CD4-positive, alpha-beta T cell (primary cell): ENCODE measurements around the gene KRI1. TPM values are rescaled to one million over a fixed set of nuclear protein-coding genes. Genes with fewer than 3 reads are reported as not detected.

Experiments used
- ATAC-seq: fragments of 200-7000 bp; cut with Tn5 transposase; one replicate; pipeline ENCODE4 v1.10.0; 2022; ENCODE audit warnings: mild to moderate bottlenecking; ENCODE audit not compliant: poor library complexity
- CTCF ChIA-PET: fragments of 350-600 bp; sonication (Branson Sonifier 250); formaldehyde crosslinking; loops from one replicate; lab custom pipeline; 2021; ENCODE audit warnings: antibody characterized with exemption, inconsistent platforms; lab: Charles Lee
- POLR2A ChIA-PET: fragments of 350-600 bp; sonication (Branson Sonifier 250); formaldehyde crosslinking; loops from one replicate; lab custom pipeline; 2021; ENCODE audit warnings: antibody characterized with exemption, inconsistent platforms; lab: Charles Lee
- DNase-seq, 14 experiments: peaks; one replicate each; pipeline ENCODE4 v3.0.0-alpha.2; 2013 to 2020; ENCODE audit warnings: mixed read lengths in 2 of 14
- H3K27ac ChIP-seq, 2 donors: one replicate each; pipeline versions ENCODE4 v1.5.1 to v1.7.0; 2013; ENCODE audit warnings: low read length in 2 of 2, low read depth in 1 of 2, mild to moderate bottlenecking in 1 of 2
- H3K27me3 ChIP-seq, 2 experiments: 1 replicate in 1 of 2; 2 replicates in 1 of 2; pipeline versions ENCODE4 v1.6.1 to v1.7.0; 2013; ENCODE audit warnings: low read length in 2 of 2, control low read depth in 1 of 2, mild to moderate bottlenecking in 1 of 2, moderate library complexity in 1 of 2; ENCODE audit not compliant: insufficient read depth in 2 of 2, control insufficient read depth in 1 of 2
- H3K36me3 ChIP-seq: one replicate; pipeline ENCODE4 v1.6.1; 2013; ENCODE audit warnings: low read length, control low read depth; ENCODE audit not compliant: insufficient read depth
- H3K4me1 ChIP-seq: one replicate; pipeline ENCODE4 v1.6.1; 2013; ENCODE audit warnings: low read length, control low read depth; ENCODE audit not compliant: insufficient read depth
- H3K4me3 ChIP-seq: one replicate; pipeline ENCODE4 v1.5.1; 2013; ENCODE audit warnings: mild to moderate bottlenecking, low read length, moderate library complexity
- H3K9me3 ChIP-seq, 2 experiments: 1 replicate in 1 of 2; 2 replicates in 1 of 2; pipeline versions ENCODE4 v1.6.1 to v1.7.0; 2013; ENCODE audit warnings: low read length in 2 of 2, mild to moderate bottlenecking in 2 of 2, control low read depth in 1 of 2, moderate library complexity in 1 of 2; ENCODE audit not compliant: control insufficient read depth in 1 of 2, insufficient read depth in 1 of 2
- H3K27ac Mint-ChIP-seq: one replicate; pipeline ENCODE4 v1.8.0; 2020; ENCODE audit warnings: mixed read lengths
- H3K27me3 Mint-ChIP-seq: one replicate; pipeline ENCODE4 v1.8.0; 2021; ENCODE audit warnings: mixed read lengths
- H3K36me3 Mint-ChIP-seq: one replicate; pipeline ENCODE4 v1.8.0; 2021; ENCODE audit warnings: low read depth, mixed read lengths
- H3K4me1 Mint-ChIP-seq: one replicate; pipeline ENCODE4 v1.8.0; 2021; ENCODE audit warnings: low read depth, mixed read lengths
- H3K4me3 Mint-ChIP-seq: one replicate; pipeline ENCODE4 v1.8.0; 2020; ENCODE audit warnings: mild to moderate bottlenecking, mixed read lengths
- H3K9me3 Mint-ChIP-seq: one replicate; pipeline ENCODE4 v1.8.0; 2020; ENCODE audit warnings: mixed read lengths
- CTCF ChIP-seq: fragments of 200-600 bp; IDR thresholded peaks from one replicate; pipeline ENCODE4 v1.8.0; 2022; ENCODE audit warnings: antibody characterized with exemption, mild to moderate bottlenecking
- intact Hi-C, 2 experiments: fragments of 100-400 bp; cut with DNase I in 1 of 2; cut with micrococcal nuclease in 1 of 2; formaldehyde crosslinking; loops; one replicate each; pipeline versions ENCODE4 v1.15.1 to v1.9.0; 2023 to 2025; cut with DNase I, micrococcal nuclease
- total RNA-seq, 174 experiments: library from RNA in 2 of 174; stranded (reverse) in 2 of 174; gene quantifications; one replicate each; pipeline ENCODE4 v1.2.3 and lab custom pipeline; 2021 to 2026

Gene KRI1
- total RNA-seq, 2 experiments from 2014 or later = 36.8 to 39.6 TPM

- ChIA-PET CTCF (interaction anchor here (1.3 kb wide), 1 partner anchor 58 kb away, joined by 5 read pairs; no protein-coding TSS in a partner anchor), POLR2A (no interaction called here)
- H3K4me3 Mint-ChIP-seq = no peak within 1 kb of the TSS
- H3K4me3 ChIP-seq = no peak within 1 kb of the TSS
- no peaks in the 10 kb centered on the region for H3K36me3 ChIP-seq
- peaks cover 10% of the 10 kb centered on the region for H3K4me1 ChIP-seq
- peaks cover 25% of the 10 kb centered on the region for H3K4me1 Mint-ChIP-seq
- no peak within 1 kb of the TSS for H3K27ac Mint-ChIP-seq
- H3K9me3 Mint-ChIP-seq = no peaks in the 10 kb centered on the region
- H3K36me3 Mint-ChIP-seq = no peaks in the 10 kb centered on the region
- no peaks in the 10 kb centered on the region for H3K27me3 Mint-ChIP-seq
- H3K27ac ChIP-seq = no peak within 1 kb of the TSS
- no peak for DNase-seq
- no peak for ATAC-seq
- H3K9me3 ChIP-seq = no peaks in the 10 kb centered on the region
- TF ChIP-seq CTCF = no peak
- intact Hi-C loops = no loop called here
- no peaks in the 10 kb centered on the region for H3K27me3 ChIP-seq
Observed at GRCh38 chr19:10587022-10587838, 21.4 kb upstream of the KRI1 start, which contains the start of gene AP1M2. AP1M2 (minus strand) TSS chr19:10587312; CDS start chr19:10587231, 81 bp downstream.

DNA sequence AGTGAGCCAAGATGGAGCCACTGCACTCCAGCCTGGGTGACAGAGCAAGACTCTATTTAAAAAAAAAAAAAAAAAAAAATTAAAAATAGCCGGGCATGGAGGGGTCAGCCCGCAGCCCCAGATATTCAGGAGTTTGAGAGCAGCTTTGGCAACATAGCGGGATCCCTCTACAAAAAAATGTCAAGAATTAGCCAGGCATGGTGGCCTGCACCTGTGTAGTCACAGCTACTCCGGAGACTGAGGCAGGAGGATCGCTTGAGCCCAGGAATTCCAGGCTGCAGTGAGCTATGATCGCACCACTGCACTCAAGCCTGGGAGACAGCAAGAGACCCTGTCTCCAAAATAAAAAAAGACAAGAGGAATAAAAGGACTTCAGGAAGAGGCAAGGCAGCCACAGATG is 20.6 kb upstream of the KRI1 start:
- H3K4me1 ChIP-seq = peaks cover 11% of the 10 kb centered on the region
- no peak overlapping the region for H3K27ac Mint-ChIP-seq
- ChIA-PET POLR2A (interaction anchor here (0.6 to 2.9 kb wide), 4 partner anchors 17 to 133 kb away, joined by 3 to 27 read pairs (median 10); no protein-coding TSS in a partner anchor), CTCF (interaction anchor here (1.3 kb wide), 1 partner anchor 59 kb away, joined by 5 read pairs; no protein-coding TSS in a partner anchor)
- no peak overlapping the region for H3K27ac ChIP-seq
- no peaks in the 10 kb centered on the region for H3K36me3 Mint-ChIP-seq
- ATAC-seq = no peak
- no peaks in the 10 kb centered on the region for H3K27me3 Mint-ChIP-seq
- peaks cover 25% of the 10 kb centered on the region for H3K4me1 Mint-ChIP-seq
- H3K9me3 Mint-ChIP-seq = no peaks in the 10 kb centered on the region
- no peaks in the 10 kb centered on the region for H3K9me3 ChIP-seq
- H3K36me3 ChIP-seq = no peaks in the 10 kb centered on the region
- no peak overlapping the region for H3K4me3 Mint-ChIP-seq
- DNase-seq = no peak
- TF ChIP-seq CTCF = no peak
- intact Hi-C loops = no loop called here
- no peaks in the 10 kb centered on the region for H3K27me3 ChIP-seq
- no peak overlapping the region for H3K4me3 ChIP-seq

DNA sequence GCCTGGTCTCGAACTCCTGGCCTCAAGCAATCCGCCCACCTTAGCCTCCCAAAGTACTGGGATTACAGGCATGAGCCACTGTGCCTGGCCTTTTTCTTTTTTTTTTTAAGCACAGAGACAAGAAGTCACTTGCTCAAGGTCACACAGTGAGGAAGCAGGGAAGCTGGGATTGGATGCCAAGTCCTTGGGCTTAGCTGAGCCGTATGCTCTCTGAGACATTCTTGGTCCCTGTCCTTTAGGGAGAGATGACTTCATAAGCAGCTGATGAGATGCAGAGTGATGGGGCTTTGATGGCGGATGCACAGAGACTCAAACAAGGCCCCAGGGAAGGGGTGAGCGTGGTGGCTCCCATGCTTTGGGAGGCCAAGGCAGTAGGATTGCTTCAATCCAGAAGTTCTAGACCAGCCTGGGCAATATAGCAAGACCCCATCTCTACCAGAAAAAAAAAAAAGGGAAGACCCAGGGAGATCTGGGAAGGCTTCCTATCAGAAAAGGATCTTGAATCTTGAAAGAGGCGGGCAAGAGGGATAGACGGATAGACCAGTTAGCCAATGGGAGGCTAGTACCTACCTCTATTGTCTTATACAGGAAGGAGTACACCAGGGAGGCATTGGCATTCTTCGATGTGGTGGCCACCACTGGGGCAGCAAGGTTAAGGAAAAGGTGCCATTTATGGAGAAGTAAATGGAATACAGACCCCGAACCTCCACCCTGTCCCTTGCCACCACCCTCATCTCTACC is 17.4 kb upstream of the KRI1 start:
- Mint-ChIP-seq H3K9me3 (no peaks in the 10 kb centered on the region), H3K27me3 (no peaks in the 10 kb centered on the region), H3K4me1 (peaks cover 32% of the 10 kb centered on the region), H3K27ac (peak overlapping the region; percentile 36), H3K36me3 (no peaks in the 10 kb centered on the region), H3K4me3 (no peak overlapping the region)
- POLR2A ChIA-PET = interaction anchor here (0.6 to 3.0 kb wide), 3 partner anchors 61 to 70 kb away, joined by 3 to 36 read pairs (median 4); no protein-coding TSS in a partner anchor
- Histone ChIP-seq H3K4me3 (no peak overlapping the region), H3K27ac (no peak overlapping the region), H3K9me3 (no peaks in the 10 kb centered on the region), H3K27me3 (no peaks in the 10 kb centered on the region), H3K4me1 (peaks cover 18% of the 10 kb centered on the region), H3K36me3 (no peaks in the 10 kb centered on the region)
- ATAC-seq (no peak), DNase-seq (no peak)
- no peak for TF ChIP-seq CTCF
- CTCF ChIA-PET = interaction anchor here (2.9 to 4.1 kb wide), 2 partner anchors 20 to 63 kb away, joined by 24 to 132 read pairs; no protein-coding TSS in a partner anchor
- intact Hi-C loops = no loop called here
